GM18505 (cell line): ENCODE results near the gene HOXC9.

ENCODE experiments used
- ATAC-seq: cut with Tn5 transposase; IDR thresholded peaks from one replicate; pipeline ENCODE4 v1.9.1; 2021; ENCODE audit not compliant: unreplicated experiment
- POLR2A ChIP-seq: IDR thresholded peaks from 4 replicates; pipeline ENCODE4 v1.6.1; 2011; ENCODE audit warnings: borderline replicate concordance; ENCODE audit not compliant: insufficient read depth, insufficient read length; ENCODE audit errors: extremely low read depth

Gene HOXC9

DNA sequence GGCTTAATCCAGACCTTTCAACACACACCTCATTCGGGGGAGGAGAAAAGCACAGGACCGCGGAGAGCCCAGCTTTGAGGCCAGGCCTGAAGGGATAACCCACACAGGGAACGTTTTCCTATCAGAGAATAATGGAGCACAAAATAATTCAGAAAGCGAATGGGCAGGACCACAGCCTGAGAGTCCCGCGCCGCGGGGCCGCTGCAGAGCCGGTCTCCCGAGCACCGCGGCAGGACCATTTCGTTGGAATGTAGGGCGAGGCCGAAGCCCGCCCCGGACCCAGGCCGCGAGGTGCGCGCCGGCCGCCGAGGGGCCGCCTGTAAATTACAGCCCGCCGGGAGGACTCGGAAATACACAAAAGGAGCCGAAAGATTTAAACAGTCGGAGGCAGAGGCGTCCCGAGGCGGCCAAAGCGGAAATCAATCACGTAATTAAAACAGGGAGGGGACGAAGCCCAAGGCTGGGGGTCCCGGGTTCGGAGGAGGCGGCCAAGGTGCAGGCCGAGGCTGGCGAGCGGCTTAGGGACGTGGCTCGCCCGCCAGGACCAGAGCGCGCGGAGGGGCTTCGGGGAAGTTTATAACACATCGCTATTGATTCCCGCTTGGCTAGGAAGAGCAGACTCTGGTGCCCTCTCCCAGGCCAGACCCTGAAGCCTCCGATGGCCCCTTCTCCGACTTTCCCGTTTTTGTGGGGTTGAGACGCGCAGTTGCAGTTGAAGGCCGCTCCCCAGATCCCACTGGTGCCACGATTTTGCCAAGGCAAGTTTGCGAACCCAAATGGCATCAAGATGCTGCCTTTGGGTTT lies 47.4 kb downstream of the HOXC9 start:
- ATAC-seq = no peak

DNA sequence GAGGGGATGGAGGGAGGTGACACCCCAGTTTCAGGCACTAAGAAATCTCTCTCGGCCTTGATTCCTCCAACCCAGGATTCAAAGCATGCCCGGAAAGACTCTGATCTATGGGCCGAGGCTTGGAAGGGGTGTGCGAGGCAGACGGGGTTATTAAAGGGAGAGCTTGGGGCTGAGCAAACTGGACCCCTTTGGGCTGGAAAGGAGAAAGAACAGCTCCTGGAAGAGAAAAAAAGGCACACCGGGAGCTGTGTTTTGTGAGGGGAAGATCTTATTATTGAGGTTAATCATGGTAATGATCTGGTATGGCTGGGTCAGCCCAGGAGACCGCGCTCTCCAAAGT lies 48.0 kb downstream of the HOXC9 start:
- TF ChIP-seq POLR2A = no peak
- ATAC-seq = no peak

More for the DNA sequence above, 47.4 kb downstream of the HOXC9 start:
- TF ChIP-seq POLR2A = no peak

DNA sequence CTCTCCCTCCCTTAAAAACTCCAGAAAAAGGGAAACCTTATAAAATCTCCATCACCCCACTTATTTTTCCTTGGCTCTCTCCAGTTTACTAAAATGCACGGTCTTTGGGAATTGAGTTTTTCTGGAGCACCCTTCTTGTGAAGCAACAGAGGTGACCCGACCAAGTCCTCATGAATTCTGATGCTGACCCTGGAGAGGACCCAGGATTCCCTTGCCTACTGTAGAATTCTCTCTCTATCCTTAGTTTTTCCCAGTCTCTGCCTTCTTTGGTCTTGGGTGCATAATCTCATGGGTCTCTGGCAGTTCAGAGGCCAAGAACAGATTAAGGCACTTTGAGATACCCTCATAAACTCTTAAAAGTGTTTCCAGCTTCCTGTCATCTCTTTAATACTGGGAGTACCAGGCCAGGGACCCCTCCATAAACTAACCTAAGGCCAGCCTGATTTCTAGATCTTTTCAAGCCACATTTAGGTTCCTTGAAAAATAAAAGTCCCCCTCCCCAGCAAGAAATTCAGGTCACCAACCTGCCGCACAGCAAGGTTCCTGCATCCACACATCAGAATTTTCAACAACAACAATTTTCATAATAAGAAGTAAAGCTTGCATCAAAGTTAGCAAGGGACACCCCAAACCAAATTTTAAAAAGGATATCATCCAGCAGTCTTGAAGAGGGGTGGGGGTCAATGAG lies 48.6 kb downstream of the HOXC9 start:
- ATAC-seq = no peak
- TF ChIP-seq POLR2A = no peak

DNA sequence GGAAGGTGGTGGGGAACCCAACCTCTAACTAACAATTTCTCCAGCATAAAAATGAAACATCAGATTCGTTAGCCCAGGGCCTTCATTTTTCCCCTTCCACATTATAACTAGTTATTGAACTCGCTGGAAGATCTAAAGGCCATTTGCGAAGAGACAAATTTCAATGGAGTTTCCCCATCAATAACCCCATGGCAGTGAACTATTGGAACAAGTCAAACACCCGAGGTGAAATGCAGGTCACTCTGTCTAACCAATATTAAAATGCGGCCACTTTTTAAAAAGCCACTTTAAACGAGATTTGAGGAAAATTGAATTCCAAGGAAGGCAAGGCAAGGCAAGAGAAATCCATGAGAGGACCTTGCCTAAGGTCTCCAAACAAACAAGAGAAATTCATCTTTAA lies 49.1 kb downstream of the HOXC9 start:
- no peak for ATAC-seq
- TF ChIP-seq POLR2A = no peak

DNA sequence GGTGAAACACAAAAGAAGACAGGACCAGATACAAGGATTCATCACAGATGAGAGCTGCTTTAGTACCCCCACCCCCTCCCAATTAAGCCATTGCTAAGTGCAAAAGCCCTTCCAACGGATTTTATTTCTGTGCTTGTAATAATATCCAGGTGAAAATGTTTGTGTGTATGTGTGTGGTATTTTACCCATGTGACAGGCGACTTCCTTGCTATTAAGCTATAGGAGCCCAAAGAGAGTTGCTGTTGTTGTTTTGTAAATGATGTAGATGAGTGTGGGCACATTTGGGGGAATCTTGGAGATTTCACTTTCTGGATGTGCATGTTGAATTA lies 50.5 kb downstream of the HOXC9 start:
- no peak for ATAC-seq
- no peak for TF ChIP-seq POLR2A

DNA sequence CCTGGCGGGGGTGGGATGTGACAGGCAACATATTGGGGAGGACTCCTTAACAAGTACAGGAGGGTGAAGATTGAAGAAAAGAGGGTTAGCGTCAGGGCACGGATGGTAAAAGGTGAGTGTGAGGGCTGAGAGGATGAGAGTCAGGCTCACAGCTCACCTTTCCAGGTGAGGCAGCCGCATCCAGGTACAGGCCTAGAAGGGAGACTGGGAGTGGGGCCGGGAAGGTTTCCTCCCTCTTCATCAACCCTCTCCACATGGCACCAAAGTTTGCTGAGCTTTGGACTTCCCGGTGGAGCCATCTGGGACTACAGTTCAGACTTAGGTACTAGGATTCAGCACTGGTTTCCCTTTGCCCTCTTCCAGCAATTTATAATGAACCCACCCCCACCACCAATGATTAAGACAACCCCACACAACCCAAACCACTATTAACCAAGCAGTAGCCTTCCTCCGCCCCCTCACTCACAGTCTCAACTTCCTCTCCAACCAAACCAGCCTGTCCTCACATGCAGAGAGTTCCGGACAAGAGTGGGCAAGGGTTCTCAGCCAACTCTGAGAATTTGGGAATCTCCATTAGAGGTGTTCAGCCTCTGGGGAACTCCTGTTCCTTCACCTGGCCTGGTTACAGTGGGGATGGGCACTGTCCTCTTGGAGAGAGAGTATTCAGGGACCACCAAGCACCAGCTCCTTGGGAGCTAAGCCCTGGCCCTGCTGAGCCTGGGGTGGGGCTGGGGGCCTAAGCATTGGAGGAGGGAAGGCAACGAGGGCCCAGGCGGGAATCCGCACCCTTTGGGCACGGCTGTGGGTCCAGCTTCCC lies 51.3 kb downstream of the HOXC9 start:
- no peak for ATAC-seq
- TF ChIP-seq POLR2A = no peak

DNA sequence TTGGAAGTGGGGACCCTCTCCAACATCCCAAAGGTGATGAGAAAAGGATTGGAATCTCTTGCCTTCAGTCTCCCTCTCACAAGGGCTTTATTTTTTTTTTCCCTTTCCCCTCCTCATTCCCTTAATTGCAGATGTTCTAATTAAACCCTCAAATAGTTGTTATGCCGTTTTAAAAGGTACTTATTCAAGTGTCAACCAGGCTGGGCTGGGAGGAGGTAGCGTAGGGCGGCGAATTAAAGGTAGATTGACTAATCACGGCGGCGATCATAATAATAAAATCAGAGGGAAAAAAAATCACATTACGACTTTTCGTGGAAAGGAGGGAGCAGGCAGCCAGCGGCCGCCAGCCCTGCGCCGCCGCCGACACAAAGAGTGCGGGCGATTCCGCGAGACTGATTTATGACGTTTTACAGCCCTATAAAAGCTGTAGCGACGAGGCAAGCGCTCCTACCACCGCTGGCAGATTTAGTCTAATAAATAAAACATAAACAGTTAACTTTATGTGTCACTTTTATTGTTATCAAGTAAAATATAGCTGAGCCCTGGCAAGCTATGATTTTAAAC lies 52.0 kb downstream of the HOXC9 start:
- no peak for ATAC-seq
- no peak for TF ChIP-seq POLR2A

DNA sequence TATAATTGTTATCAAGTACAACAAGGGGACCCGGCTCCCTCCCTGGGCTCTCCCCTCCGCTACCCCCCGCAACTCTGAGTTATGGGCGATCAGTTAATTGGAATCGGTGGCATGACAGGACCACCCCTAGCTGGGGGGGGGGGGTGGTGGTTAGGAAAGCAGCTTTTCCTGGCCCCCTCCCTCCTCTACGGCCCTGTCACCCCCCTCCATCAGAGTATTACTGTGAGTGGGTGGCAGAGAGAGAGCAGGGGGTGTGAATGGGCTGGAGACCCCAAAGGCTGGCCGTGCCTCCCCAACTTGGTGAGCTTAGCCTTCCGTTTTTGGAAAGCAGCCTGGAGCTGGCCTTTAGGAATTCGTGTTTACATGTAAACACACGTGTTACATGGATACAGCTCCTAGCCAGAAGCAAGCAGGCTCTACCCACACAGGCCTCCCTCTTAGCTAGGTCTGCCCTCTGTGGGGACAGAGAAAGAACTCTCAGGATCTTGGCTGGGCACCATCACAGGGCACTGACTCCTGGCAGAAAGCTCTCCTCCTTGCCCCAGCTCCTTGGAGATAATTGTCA lies 52.6 kb downstream of the HOXC9 start:
- no peak for TF ChIP-seq POLR2A
- ATAC-seq = no peak
